ENCODE measurements around the gene GALNT9.

GALNT9 gene

DNA sequence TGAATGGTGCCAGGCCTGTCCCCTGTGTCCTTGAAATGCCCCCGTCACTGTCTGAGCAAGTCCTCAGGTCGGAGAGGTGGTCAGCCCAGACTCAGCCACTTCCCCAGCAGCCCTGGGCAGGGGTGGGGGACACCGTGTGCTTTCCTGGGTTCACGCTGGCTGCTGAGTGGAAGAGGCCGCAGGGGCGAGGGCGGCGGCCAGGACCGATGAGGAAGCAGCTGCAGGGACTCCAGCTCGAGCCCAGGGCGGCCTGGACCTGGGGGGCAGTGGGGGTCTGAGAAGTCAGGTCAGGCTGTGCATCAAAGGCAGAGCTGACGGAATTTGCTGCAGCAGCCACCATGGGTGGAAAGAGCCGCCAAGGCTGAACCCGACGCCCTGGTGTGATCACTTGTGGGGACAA is 156.8 kb downstream of the GALNT9 start:
- Mint-ChIP-seq H3K27ac (no peak overlapping the region), H3K4me1 (peaks cover 38% of the 10 kb centered on the region), H3K27me3 (peaks cover 37% of the 10 kb centered on the region), H3K4me3 (no peak overlapping the region), H3K9me3 (no peaks in the 10 kb centered on the region)
- ATAC-seq, result no peak
- no peak for DNase-seq

DNA sequence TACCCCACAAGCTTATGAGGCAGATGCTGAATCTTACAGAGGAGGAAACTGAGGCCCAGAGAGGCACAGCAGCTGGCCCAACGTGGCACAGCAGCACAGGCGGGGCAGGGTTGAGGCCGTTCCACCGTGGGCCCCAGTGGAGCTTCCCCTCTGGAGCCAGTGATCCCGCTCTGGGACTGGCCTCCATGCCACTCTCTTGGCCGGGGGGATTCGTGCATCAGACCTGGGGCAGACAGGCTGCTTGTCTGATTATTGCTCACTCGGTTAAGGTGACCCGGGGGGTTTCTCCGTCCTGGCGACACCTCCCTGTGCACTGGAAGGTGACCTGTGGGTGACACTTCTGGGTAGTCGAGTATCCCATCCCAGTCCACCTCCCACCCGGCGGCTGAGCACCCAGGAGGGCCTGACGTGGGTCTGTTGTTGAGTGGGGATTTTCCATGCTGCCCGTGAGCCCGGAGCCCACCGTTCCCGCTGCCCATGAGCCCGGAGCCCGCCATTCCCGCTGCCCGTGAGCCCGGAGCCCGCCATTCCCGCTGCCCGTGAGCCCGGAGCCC is 157.3 kb downstream of the GALNT9 start:
- no peak overlapping the region for H3K27ac Mint-ChIP-seq

DNA sequence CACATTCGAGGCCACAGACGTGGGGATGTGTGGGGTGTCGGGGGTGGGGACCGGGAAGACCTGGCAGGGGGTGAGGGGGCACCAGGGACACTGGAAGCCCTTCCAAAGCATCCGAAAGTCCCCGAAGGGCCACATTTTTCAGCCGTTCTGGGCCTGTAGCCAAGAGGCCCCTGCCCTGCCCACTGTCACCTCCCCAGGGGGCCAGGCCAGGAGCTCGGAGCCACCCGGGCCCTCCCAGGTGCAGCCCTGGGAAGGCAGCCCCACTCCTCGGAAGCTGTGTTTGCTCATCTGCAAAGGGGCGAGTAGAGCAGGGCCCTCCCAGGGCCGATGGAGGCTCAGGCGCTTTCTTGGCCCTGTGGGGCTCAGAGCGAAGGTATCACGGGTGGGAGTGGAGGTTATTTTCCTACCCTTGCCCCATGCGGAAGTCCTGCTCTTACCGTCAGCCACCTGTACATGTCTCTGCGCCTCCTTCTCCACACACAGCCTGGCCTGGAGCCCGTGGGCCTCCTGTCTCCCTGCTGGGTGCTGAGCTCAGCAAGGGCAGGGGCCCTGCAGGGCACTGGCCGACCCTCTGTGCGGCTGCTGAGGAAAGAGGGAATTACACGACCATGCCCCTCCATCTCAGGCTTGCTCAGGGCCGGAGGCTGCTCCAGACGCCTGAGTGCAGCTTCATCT is 158.0 kb downstream of the GALNT9 start:
- peaks cover 46% of the 10 kb centered on the region for H3K27me3 Mint-ChIP-seq
- no peak for ATAC-seq

More for the DNA sequence above, 157.3 kb downstream of the GALNT9 start:
- Mint-ChIP-seq H3K4me3 (no peak overlapping the region), H3K4me1 (peaks cover 41% of the 10 kb centered on the region), H3K27me3 (peaks cover 43% of the 10 kb centered on the region), H3K9me3 (peaks cover 2 to 4% of the 10 kb centered on the region in 2 donors)
- DNase-seq (no peak), ATAC-seq (no peak)

DNA sequence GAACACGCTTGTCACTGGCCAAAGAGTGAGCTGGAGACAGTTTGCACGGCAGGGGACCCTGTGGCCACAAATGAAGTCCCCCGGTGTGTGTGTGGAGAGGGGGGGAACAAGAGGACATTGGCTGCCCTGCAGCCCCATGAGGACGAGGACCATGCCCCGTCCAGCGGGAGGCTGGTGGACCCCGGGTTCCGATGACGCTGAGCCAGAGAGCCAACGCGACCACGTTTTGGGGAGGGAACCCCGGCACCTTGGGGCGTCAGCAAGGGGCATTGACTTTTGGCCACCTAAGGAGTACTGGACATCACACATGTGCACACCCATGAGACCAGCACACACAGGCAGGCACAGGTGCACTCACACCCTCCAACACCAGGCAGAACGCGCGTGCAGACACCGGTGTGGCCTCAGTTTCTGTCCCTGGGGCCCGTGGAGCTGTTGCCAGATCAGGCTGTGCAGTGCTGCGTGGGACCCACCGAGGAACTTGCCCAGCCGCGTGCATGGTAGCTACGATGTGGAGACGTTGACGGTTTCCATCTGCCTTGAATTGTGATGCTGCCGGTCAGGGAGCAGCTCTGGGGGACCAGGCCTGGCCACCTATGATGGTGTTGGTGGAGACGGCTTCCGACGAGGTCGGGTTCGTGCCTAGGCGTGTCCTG is 158.6 kb downstream of the GALNT9 start:
- DNase-seq, result no peak

More for the DNA sequence above, 158.0 kb downstream of the GALNT9 start:
- Mint-ChIP-seq H3K9me3 (peaks cover 7 to 10% of the 10 kb centered on the region in 2 donors), H3K4me1 (peaks cover 35% of the 10 kb centered on the region), H3K4me3 (no peak overlapping the region), H3K27ac (no peak overlapping the region)
- DNase-seq, result no peak

DNA sequence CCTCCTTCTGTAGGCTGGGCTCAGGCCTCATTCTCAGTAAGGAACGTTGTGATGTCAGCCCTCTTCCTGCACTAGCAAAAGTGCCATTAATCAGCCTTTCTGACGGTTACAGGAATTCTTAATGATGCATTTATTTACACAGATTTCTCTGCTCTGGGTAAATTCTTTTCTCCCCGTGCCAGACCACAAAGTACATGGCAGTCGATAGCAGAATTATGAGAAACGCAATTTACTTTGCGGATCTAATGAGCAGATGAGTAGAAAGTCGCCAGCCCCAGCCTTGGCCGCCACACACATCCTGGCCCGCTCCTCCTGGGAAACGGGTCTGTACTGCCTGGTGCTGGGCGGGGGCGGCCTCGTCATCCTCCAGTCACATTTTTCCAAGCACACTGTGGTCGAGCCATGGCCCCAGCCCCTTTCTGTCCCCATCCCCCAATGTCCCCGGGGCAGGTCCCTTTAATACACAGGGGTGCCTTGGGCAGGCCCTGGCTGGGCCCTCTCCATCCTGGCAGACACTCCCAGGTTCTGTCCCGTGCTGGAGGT is 159.2 kb downstream of the GALNT9 start:
- DNase-seq (no peak), ATAC-seq (no peak)
- H3K9me3 Mint-ChIP-seq, result peaks cover 7 to 13% of the 10 kb centered on the region in 2 donors
- peaks cover 46% of the 10 kb centered on the region for H3K27me3 Mint-ChIP-seq
- peaks cover 32% of the 10 kb centered on the region for H3K4me1 Mint-ChIP-seq
- no peak overlapping the region for H3K27ac Mint-ChIP-seq
- no peak overlapping the region for H3K4me3 Mint-ChIP-seq

More for the DNA sequence above, 158.6 kb downstream of the GALNT9 start:
- ATAC-seq, result no peak
- Mint-ChIP-seq H3K27ac (no peak overlapping the region), H3K4me1 (peaks cover 32% of the 10 kb centered on the region), H3K9me3 (peaks cover 7 to 13% of the 10 kb centered on the region in 2 donors), H3K4me3 (no peak overlapping the region), H3K27me3 (peaks cover 46% of the 10 kb centered on the region)

DNA sequence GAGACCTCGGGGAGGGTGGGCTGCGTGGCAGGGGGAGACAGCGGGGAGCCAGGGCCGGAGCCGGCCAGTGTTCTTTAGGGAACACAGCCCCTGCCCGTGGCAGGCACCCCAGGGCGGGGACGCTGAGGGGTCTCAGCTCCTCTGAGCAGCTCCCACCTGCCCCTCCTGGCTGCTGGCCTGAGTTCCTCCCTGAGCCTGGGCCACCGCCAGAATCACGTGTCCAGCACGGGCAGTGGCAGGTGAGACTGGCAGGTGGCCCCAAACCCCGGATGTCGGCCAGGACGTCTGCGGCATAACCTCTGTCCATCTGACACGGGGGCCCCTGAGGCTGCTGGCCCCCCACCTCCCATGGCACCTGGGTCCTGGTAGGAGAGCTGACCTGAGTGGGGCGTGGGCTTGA is 160.0 kb downstream of the GALNT9 start:
- H3K27me3 Mint-ChIP-seq, result peaks cover 46% of the 10 kb centered on the region
- no peak overlapping the region for H3K4me3 Mint-ChIP-seq
- ATAC-seq (peak; percentile 21), DNase-seq (no peak)
- no peak overlapping the region for H3K27ac Mint-ChIP-seq
- peaks cover 7 to 13% of the 10 kb centered on the region in 2 donors for H3K9me3 Mint-ChIP-seq
- peaks cover 27% of the 10 kb centered on the region for H3K4me1 Mint-ChIP-seq

DNA sequence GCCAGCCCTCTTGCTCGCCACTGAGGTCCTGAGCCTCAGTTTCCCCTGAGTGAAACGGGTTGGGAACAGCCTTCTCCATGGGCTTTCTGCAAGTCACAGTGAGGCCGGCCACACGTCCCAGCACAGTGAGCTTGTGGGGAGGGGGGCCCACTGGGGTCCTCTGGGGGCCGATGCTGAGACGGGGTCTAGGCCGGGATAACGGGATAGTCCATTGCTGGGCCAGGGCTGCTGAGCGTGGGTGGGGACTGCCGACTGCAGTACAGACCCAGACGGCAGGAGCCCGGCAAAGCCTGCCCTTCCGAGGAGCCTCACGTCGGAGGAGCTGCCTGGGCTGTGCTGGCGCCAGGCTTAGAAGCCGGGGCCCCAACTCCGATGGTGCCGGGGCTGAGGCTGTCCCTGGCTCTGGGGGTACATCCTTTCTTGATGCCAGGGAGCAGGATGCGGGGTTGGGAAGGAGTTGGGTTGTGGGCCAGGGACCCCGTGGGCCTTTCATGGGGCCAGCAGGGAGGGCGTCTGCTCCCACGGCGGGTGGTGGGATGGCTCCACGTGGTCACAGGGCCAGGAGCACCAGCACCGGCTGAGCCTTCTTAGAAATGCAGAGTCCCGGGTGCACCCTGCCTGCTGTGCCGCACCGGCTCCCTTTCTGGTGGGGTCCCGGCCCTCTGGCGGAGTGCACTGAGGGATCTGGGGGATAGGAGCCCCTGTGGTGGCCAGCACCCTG is 160.9 kb downstream of the GALNT9 start:
- ATAC-seq, result peak; percentile 14

DNA sequence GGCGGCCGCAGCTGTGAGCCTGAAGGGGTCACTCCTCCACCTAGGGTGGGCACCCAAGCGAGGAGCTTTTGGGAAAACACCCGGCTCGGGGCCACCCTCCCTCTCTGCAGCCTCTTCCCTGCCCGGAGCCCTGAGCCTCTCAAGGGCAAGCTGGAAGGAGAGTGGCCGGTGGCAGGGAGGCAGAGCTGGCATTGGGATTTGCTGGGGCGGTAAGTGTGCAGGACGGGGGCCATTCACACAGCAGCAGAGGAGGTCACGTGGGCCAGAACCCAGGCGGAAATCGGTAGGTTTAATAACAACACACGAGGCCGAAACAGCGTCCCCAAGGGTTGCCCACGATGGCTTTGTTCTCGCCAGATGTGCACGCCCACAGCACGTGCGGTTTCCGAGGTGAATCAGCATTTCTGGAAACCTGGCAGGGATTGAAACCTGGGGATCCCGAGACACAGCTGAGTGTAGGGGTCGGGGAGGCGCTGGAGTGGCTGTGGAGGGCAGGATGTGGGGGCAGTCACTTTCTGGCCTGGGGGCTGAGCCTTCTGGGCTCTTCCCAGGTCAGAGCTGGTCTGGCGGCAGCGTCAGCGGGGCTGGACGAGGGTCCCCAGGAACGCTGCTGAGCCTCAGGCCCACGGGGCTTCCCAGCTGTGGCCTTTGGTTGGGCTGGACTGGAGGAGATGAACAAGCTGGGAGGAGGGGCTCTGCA is 161.6 kb downstream of the GALNT9 start:
- no peak for DNase-seq
- Mint-ChIP-seq H3K4me1 (peaks cover 25% of the 10 kb centered on the region), H3K27me3 (peaks cover 42% of the 10 kb centered on the region), H3K9me3 (peaks cover 7 to 13% of the 10 kb centered on the region in 2 donors), H3K27ac (peak overlapping the region in 1 of 2 donors; percentile 8), H3K4me3 (no peak overlapping the region)
- no peak for ATAC-seq

More for the DNA sequence above, 160.9 kb downstream of the GALNT9 start:
- Mint-ChIP-seq H3K9me3 (peaks cover 7 to 13% of the 10 kb centered on the region in 2 donors), H3K27me3 (peaks cover 49% of the 10 kb centered on the region), H3K27ac (no peak overlapping the region), H3K4me1 (peaks cover 26% of the 10 kb centered on the region), H3K4me3 (no peak overlapping the region)
- DNase-seq, result no peak

DNA sequence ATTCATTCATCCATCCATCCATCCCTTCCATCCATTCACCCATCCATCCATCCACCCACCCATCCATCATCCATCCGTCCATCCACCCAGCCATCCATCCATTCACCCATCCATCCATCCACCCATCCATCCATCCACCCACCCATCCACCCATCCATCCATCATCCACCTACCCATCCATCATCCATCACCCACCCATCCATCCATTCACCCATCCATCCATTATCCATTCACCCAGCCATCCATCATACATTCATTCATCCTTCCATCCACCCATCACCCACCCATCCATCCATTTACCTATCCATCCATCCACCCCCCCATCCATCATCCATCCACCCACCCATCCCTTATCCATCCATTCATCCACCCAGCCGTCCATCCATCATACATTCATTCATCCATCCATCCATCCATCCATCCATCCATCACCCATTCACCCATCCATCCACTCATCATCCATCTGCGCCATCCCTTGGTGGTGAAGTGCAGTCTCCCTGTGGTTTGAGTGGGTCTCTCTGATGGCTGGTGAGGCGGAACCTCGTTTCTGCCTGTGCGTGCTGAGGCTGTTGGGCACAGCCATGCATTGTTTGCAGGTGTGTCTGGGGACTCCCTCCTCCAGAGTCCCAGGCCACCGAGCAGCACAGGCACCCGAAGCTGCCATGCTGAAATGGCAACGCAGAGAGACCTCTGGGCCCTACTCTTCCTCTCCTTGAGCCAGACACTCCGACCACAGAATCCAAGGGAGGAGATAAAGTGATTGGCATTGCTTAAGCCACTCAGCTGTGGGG is 162.4 kb downstream of the GALNT9 start:
- peaks cover 7 to 13% of the 10 kb centered on the region in 2 donors for H3K9me3 Mint-ChIP-seq
- DNase-seq, result no peak
- H3K27ac Mint-ChIP-seq, result no peak overlapping the region
- ATAC-seq, result no peak
- H3K27me3 Mint-ChIP-seq, result peaks cover 34% of the 10 kb centered on the region
- peaks cover 27% of the 10 kb centered on the region for H3K4me1 Mint-ChIP-seq
- no peak overlapping the region for H3K4me3 Mint-ChIP-seq

DNA sequence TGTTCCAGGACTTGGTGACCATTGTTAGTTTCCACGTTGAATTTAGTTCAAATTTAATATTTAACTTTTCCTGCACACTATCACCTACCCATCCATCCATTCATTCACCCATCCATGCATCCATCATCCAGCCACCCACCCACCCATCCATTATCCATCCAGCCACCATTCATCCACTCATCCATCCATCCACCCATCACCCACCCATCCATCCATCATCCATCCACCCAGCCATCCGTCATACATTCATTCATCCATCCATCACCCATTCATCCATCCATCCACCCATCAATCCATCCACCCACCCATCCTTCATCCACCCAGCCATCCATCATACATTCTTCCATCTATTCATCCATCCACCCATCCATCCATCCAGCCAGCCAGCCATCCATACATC is 163.3 kb downstream of the GALNT9 start:
- peaks cover 29% of the 10 kb centered on the region for H3K4me1 Mint-ChIP-seq
- H3K9me3 Mint-ChIP-seq, result peaks cover 7 to 13% of the 10 kb centered on the region in 2 donors
- no peak overlapping the region for H3K4me3 Mint-ChIP-seq
- H3K27ac Mint-ChIP-seq, result no peak overlapping the region
- no peak for DNase-seq
- ATAC-seq, result no peak
- peaks cover 30% of the 10 kb centered on the region for H3K27me3 Mint-ChIP-seq

DNA sequence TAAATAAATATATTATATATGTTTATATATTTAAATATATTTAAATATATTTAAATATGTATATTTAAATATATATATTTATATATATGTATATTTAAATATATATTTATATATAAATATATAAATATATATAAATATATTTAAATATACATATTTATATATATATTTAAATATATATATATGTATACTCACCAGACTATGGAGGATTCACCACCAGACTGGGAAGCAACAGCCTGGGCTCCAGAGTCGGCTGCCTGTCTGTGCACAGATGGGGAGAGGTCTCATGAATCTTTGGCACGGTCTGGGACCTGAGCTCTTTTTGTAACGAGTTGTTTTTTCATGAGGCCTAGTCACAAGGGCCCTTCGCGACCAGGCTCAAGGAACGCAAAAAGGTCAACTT is 163.8 kb downstream of the GALNT9 start:
- H3K27me3 Mint-ChIP-seq, result peaks cover 25% of the 10 kb centered on the region
- no peak for DNase-seq
- H3K27ac Mint-ChIP-seq, result no peak overlapping the region
- no peak for ATAC-seq
- peaks cover 7 to 13% of the 10 kb centered on the region in 2 donors for H3K9me3 Mint-ChIP-seq
- H3K4me1 Mint-ChIP-seq, result peaks cover 29% of the 10 kb centered on the region
- no peak overlapping the region for H3K4me3 Mint-ChIP-seq

DNA sequence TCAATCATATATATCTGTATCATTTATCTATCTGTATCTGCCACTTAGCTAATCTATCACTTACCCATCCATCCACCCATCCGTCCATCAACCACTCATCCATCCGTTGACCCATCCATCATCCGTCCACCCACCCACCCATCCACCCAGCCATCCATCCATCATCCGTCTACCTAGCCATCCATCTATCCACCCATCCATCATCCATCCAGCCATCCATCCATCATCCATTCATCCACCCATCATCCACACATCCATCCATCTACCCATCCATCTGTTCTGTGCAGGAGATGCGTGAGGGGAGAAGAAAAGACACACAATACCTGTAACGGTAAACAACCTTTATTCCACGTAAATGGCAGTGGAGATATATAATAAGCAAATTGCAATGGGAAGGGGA is 165.0 kb downstream of the GALNT9 start:
- Mint-ChIP-seq H3K4me1 (peaks cover 29% of the 10 kb centered on the region), H3K27me3 (peaks cover 20% of the 10 kb centered on the region), H3K4me3 (no peak overlapping the region), H3K9me3 (peaks cover 7 to 13% of the 10 kb centered on the region in 2 donors), H3K27ac (peak overlapping the region in 1 of 2 donors; percentile 6)
- ATAC-seq, result no peak
- no peak for DNase-seq

DNA sequence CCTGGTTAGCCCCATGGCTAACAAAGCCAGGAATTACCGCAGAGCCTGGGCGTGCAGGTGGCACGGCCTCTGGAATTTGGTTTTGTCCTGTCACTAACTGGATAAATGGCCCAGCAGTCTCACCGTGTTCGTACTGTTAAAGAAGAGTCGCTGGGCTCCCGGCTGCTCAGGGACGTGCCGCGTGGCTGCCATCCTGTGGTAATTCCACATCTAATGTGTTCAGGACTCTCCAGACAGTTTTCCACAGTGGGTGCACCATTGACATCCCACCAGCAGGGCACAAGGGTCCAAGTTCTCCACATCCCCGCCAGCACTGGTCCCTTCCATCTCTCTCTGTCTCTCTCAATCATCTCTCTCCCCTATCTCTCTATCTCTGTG is 165.5 kb downstream of the GALNT9 start:
- Mint-ChIP-seq H3K27me3 (peaks cover 20% of the 10 kb centered on the region), H3K4me1 (peaks cover 29% of the 10 kb centered on the region), H3K4me3 (no peak overlapping the region), H3K9me3 (peaks cover 7 to 13% of the 10 kb centered on the region in 2 donors), H3K27ac (no peak overlapping the region)
- ATAC-seq (no peak), DNase-seq (no peak)
